Fibroblast of villous mesenchyme (primary cell): ENCODE data around the gene HOXD13. TPM values are rescaled to one million over a fixed set of nuclear protein-coding genes. Genes with fewer than 3 reads are reported as not detected.
A peak's percentile ranks its signal among the peaks of the same experiment; 100 is the strongest.

Experiments
- DNase-seq: peaks from one replicate; pipeline ENCODE4 v3.0.0-alpha.2; 2010; ENCODE audit warnings: low read depth
- H3K4me3 ChIP-seq: 2 replicates; pipeline ENCODE4 v1.5.1; 2011; ENCODE audit warnings: low read depth, mild to moderate bottlenecking, low read length
- CTCF ChIP-seq: IDR thresholded peaks from 2 replicates; pipeline ENCODE4 v1.5.1; 2012; ENCODE audit warnings: low read depth, mild to moderate bottlenecking, low read length; ENCODE audit not compliant: insufficient read depth
- total RNA-seq: library from RNA; depleted of rRNA; stranded (reverse); fragments of >200 nt; gene quantifications from 2 replicates; pipeline ENCODE4 v1.2.3, GENCODE V29; 2012

HOXD13 gene
- total RNA-seq, 1 donor = 0.43 TPM

GRCh38 chr2:176137906-176138305 is 45.4 kb downstream of the HOXD13 start:
- peak; percentile 70 for DNase-seq
- peak overlapping the region; percentile 67 for H3K4me3 ChIP-seq
- TF ChIP-seq CTCF = no peak

GRCh38 chr2:176138526-176138922 is 46.0 kb downstream of the HOXD13 start:
- peak overlapping the region; percentile 67 for H3K4me3 ChIP-seq
- peak; percentile 49 for DNase-seq
- no peak for TF ChIP-seq CTCF

- TF ChIP-seq CTCF = no peak
- DNase-seq = peak; percentile 43
- peak overlapping the region; percentile 67 for H3K4me3 ChIP-seq
These were observed 46.6 kb downstream of the HOXD13 start for GRCh38 chr2:176138923-176139660.

- DNase-seq = peak; percentile 37
- no peak for TF ChIP-seq CTCF
- peak overlapping the region; percentile 67 for H3K4me3 ChIP-seq
These were observed 47.4 kb downstream of the HOXD13 start for GRCh38 chr2:176139661-176140512.

GRCh38 chr2:176140513-176141317 is 48.2 kb downstream of the HOXD13 start:
- peak overlapping the region; percentile 62 for H3K4me3 ChIP-seq
- TF ChIP-seq CTCF = peak; percentile 81
- peak; percentile 68 for DNase-seq

GRCh38 chr2:176142281-176142680 is 49.8 kb downstream of the HOXD13 start:
- TF ChIP-seq CTCF = no peak

More at GRCh38 chr2:176142281-176142680, 49.8 kb downstream of the HOXD13 start:
- no peak overlapping the region for H3K4me3 ChIP-seq
- no peak for DNase-seq
